A673 (cell line): ENCODE measurements around the gene RAB26. TPM values are rescaled to one million over a fixed set of nuclear protein-coding genes. Genes with fewer than 3 reads are reported as not detected.

ENCODE experiments used
- BruUV-seq: library from RNA; stranded (reverse); fragments of 400-500 nt; replicated peaks from 2 replicates; lab custom pipeline; 2021; lab: Mats Ljungman, UMichigan
- CTCF ChIA-PET: fragments of 300-600 bp; sonication (Branson Sonifier 250); formaldehyde crosslinking; loops from one replicate; lab custom pipeline; 2022; ENCODE audit warnings: antibody characterized with exemption; lab: Charles Lee
- POLR2A ChIA-PET: fragments of 300-600 bp; sonication (Branson Sonifier 250); formaldehyde crosslinking; loops from one replicate; lab custom pipeline; 2022; ENCODE audit warnings: antibody characterized with exemption; ENCODE audit not compliant: low non-redundant PET; lab: Charles Lee
- DNase-seq: peaks from one replicate; pipeline ENCODE4 v3.0.0-alpha.2; 2015; ENCODE audit warnings: low spot score
- H3K27ac ChIP-seq: fragments of 200-600 bp; sonication (generic); 2 replicates; pipeline ENCODE4 v1.5.1; 2016; ENCODE audit warnings: mixed run types, low read depth, mild to moderate bottlenecking, mixed read lengths, antibody characterized with exemption, low read length; ENCODE audit not compliant: poor library complexity, severe bottlenecking
- H3K27me3 ChIP-seq: fragments of 200-600 bp; sonication (generic); replicated peaks from 2 replicates; pipeline ENCODE4 v1.6.1; 2017; ENCODE audit warnings: mixed run types, low read depth, mild to moderate bottlenecking, mixed read lengths, antibody characterized with exemption, low read length; ENCODE audit not compliant: insufficient read depth, poor library complexity
- H3K36me3 ChIP-seq: fragments of 200-600 bp; sonication (generic); 2 replicates; pipeline ENCODE4 v1.6.1; 2016; ENCODE audit warnings: mixed run types, mild to moderate bottlenecking, mixed read lengths, antibody characterized with exemption, low read length; ENCODE audit not compliant: insufficient read depth, poor library complexity, severe bottlenecking
- H3K4me1 ChIP-seq: fragments of 200-600 bp; sonication (generic); 2 replicates; pipeline ENCODE4 v1.6.1; 2017; ENCODE audit warnings: mixed run types, mild to moderate bottlenecking, mixed read lengths, antibody characterized with exemption, low read length; ENCODE audit not compliant: insufficient read depth, poor library complexity, severe bottlenecking
- H3K4me3 ChIP-seq: fragments of 200-600 bp; sonication (generic); 2 replicates; pipeline ENCODE4 v1.5.1; 2016; ENCODE audit warnings: low read depth, mixed run types, mild to moderate bottlenecking, mixed read lengths, low read length; ENCODE audit not compliant: poor library complexity, severe bottlenecking
- H3K9me3 ChIP-seq: fragments of 200-600 bp; sonication (generic); 2 replicates; pipeline ENCODE4 v1.6.1; 2016; ENCODE audit warnings: mixed run types, low read depth, mild to moderate bottlenecking, mixed read lengths, antibody characterized with exemption, low read length; ENCODE audit not compliant: poor library complexity, severe bottlenecking
- CTCF ChIP-seq: fragments of 300-800, 200-600 bp; sonication (generic); conservative IDR thresholded peaks from 2 replicates; pipeline ENCODE4 v1.5.1; 2017; ENCODE audit warnings: low read depth, mild to moderate bottlenecking, antibody characterized with exemption, low read length, moderate library complexity, mixed read lengths
- EZH2 ChIP-seq: fragments of 200-600 bp; sonication (generic); IDR thresholded peaks from 2 replicates; pipeline ENCODE4 v1.6.1; 2017; ENCODE audit warnings: borderline replicate concordance, low read depth, mild to moderate bottlenecking, mixed read lengths, antibody characterized with exemption, low read length; ENCODE audit not compliant: poor library complexity, severe bottlenecking
- intact Hi-C: fragments of 100-400 bp; cut with micrococcal nuclease; formaldehyde crosslinking; loops from one replicate; pipeline ENCODE4 v1.10.0; 2022; ENCODE audit not compliant: unreplicated experiment
- total RNA-seq: library from RNA; stranded (reverse); gene quantifications from 2 replicates; pipeline ENCODE4 v1.2.3, GENCODE V29; 2021

Gene RAB26
- total RNA-seq, 1 experiment from 2014 or later = 0.49 TPM

- no peaks in the 10 kb centered on the region for H3K36me3 ChIP-seq
- intact Hi-C loops = no loop called here
- no peak overlapping the region for H3K4me3 ChIP-seq
- no peak for DNase-seq
- BruUV-seq = no TSS peak
- H3K27ac ChIP-seq = no peak overlapping the region
- TF ChIP-seq CTCF (no peak), EZH2 (no peak)
- ChIA-PET POLR2A (no interaction called here), CTCF (no interaction called here)
- H3K4me1 ChIP-seq = no peaks in the 10 kb centered on the region
- no peaks in the 10 kb centered on the region for H3K9me3 ChIP-seq
- no peaks in the 10 kb centered on the region for H3K27me3 ChIP-seq
These were observed 38.1 kb downstream of the RAB26 start for GRCh38 chr16:2186505-2186904.

DNA sequence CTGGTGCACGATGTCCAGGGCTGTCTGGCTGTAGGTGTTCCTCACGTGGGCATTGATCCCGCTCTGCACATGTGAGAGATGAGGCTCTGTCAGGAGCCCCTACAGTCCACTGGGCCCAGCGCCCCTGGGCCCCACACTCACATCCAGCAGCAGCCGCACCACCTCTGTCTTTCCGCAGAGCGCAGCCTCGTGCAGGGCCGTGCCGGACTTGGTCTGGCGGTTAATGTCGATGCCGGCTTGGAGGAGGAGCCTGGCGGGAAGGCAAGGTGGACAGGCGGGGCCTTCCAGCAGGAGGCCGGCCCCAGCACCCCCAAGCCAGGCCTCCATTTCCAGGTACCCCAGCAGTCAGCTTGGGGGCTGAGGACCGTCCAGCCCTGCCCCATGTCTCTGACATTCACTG lies 38.8 kb downstream of the RAB26 start:
- Histone ChIP-seq H3K36me3 (no peaks in the 10 kb centered on the region), H3K4me3 (no peak overlapping the region), H3K4me1 (no peaks in the 10 kb centered on the region), H3K27ac (no peak overlapping the region), H3K27me3 (no peaks in the 10 kb centered on the region), H3K9me3 (no peaks in the 10 kb centered on the region)
- BruUV-seq = no TSS peak
- POLR2A ChIA-PET = no interaction called here
- intact Hi-C loops = no loop called here
- DNase-seq = no peak
- TF ChIP-seq EZH2 (no peak), CTCF (no peak)
- CTCF ChIA-PET = no interaction called here

DNA sequence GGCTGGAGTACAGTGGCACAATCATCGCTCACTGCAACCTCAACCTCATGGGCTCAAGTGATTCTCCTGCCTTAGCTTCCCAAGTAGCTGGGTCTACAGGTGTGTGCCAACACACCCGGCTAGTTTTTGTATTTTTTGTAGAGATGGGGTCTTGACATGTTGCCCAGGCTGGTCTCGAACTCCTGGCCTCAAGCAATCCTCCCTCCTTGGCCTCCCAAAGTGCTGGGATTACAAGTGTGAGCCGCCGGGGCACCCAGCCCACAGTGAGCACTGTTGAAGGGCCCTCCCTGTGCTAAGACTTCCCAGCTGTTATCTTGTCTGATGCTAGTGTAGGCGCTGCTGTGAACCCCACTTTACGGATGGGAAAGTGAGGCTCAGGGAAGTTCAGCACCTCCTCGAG lies 40.0 kb downstream of the RAB26 start:
- H3K36me3 ChIP-seq = no peaks in the 10 kb centered on the region
- CTCF ChIA-PET = no interaction called here

More for the DNA sequence above, 40.0 kb downstream of the RAB26 start:
- no TSS peak for BruUV-seq
- Histone ChIP-seq H3K9me3 (no peaks in the 10 kb centered on the region), H3K27ac (no peak overlapping the region), H3K4me3 (no peak overlapping the region), H3K4me1 (no peaks in the 10 kb centered on the region), H3K27me3 (no peaks in the 10 kb centered on the region)
- TF ChIP-seq EZH2 (no peak), CTCF (no peak)
- no peak for DNase-seq
- intact Hi-C loops = no loop called here
- POLR2A ChIA-PET = no interaction called here
